NB4 (cell line): ENCODE measurements around the gene TNNC1.

ENCODE experiments used
- DNase-seq: peaks from one replicate; pipeline ENCODE4 v3.0.0; 2010; ENCODE audit warnings: low read depth
- H3K4me3 ChIP-seq: one replicate; pipeline ENCODE4 v1.5.1; 2011; ENCODE audit warnings: mild to moderate bottlenecking, low read depth, low read length, moderate library complexity
- CTCF ChIP-seq: IDR thresholded peaks from one replicate; pipeline ENCODE4 v1.5.1; 2012; ENCODE audit warnings: low read depth, low read length
- MAX ChIP-seq: IDR thresholded peaks from 2 replicates; pipeline ENCODE4 v1.6.1; 2011; ENCODE audit warnings: low read depth, low read length
- MYC ChIP-seq: IDR thresholded peaks from 2 replicates; pipeline ENCODE4 v1.6.1; 2011; ENCODE audit warnings: low read depth, low read length
- POLR2A ChIP-seq: IDR thresholded peaks from 2 replicates; pipeline ENCODE4 v1.6.1; 2011; ENCODE audit warnings: mild to moderate bottlenecking; ENCODE audit not compliant: insufficient read length; ENCODE audit errors: extremely low read depth

Gene TNNC1

GRCh38 chr3:52471371-52472238, 17.8 kb upstream of the TNNC1 start:
- no peak overlapping the region for H3K4me3 ChIP-seq
- DNase-seq = peak; percentile 80
- TF ChIP-seq MYC (no peak; the same call in 1 of the 2 replicates), MAX (no peak), POLR2A (no peak), CTCF (peak; percentile 81)

- DNase-seq = no peak
- no peak overlapping the region for H3K4me3 ChIP-seq
- TF ChIP-seq MAX (no peak), POLR2A (no peak), CTCF (no peak), MYC (no peak)
Observed at GRCh38 chr3:52470920-52471319, 17.1 kb upstream of the TNNC1 start.

- no peak overlapping the region for H3K4me3 ChIP-seq
- no peak for DNase-seq
- TF ChIP-seq MYC = no peak
- TF ChIP-seq CTCF = no peak
- no peak for TF ChIP-seq POLR2A
- no peak for TF ChIP-seq MAX
Observed at GRCh38 chr3:52469001-52469400, 15.2 kb upstream of the TNNC1 start.

- no peak overlapping the region for H3K4me3 ChIP-seq
- TF ChIP-seq POLR2A (no peak), CTCF (no peak), MAX (no peak), MYC (no peak)
- peak; percentile 59 for DNase-seq
Observed at GRCh38 chr3:52468336-52468735, 14.5 kb upstream of the TNNC1 start.

- H3K4me3 ChIP-seq = no peak overlapping the region
- TF ChIP-seq CTCF = no peak
- no peak for TF ChIP-seq MAX
- TF ChIP-seq MYC = no peak
- no peak for TF ChIP-seq POLR2A
- no peak for DNase-seq
Observed at GRCh38 chr3:52463416-52463815, 9.6 kb upstream of the TNNC1 start.
